NCI-H345 treated with DMSO at 0.1 percent for 48 hours (cell line): ENCODE data around the gene STARD3NL.
"Not testable (repeated sequence)": the region's sequence is repeated elsewhere in the genome, so short reads cannot be mapped to it uniquely, and the experiment has no call there.

ENCODE experiments used
- DNase-seq: peaks from one replicate; lab custom pipeline; 2025; ENCODE audit not compliant: unreplicated experiment; lab: John Stamatoyannopoulos, UW

STARD3NL gene

DNA sequence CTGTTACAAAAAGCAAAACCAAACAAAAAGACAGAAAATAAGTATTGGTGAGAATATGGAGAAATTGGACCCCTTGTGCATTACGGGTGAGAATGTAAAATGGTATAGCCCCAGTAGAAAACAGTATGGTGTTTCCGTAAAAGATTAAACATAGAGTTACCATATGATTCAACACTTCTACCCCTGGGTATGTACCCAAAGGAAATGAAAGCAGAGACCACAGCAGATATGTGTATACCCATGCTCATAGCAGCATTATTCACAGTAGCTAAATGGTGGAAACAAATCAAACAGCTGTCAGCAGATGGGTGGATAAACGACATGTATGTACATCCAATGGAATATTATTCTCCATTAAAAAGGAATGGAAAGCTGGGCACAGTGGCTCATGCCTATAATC lies 42.4 kb downstream of the STARD3NL start:
- no peak for DNase-seq

DNA sequence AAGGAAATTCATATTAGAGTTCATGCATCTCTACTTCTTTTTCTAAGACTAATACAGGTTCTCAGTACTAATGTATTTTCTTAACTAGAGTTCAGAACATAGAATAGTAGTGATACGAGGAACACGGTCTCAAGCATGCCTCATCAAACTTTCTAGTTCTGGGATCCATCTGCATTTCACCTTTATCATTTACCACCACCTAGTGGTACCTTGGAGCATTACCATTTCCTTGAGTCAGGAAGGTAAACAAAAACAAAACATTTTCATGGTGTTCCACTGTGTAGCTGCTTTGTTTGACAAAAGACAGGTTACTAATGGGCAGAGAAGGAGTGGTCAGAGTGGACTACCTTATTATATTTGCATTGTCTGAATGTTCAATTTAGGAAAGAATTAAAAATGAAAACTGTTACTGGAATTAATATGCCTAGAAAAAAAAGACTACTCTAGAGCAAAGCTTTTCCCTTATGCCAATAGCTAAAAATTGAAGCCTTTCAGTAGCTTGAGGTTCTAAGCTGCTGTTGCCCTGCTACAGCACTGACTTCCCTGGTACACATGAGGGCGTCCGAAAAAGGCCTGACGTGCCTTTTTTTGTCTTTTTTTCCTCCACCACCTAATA lies 44.5 kb downstream of the STARD3NL start:
- DNase-seq, result peak; percentile 15

GRCh38 chr7:38223306-38223705 lies 45.3 kb downstream of the STARD3NL start:
- DNase-seq, result no peak

- no peak for DNase-seq
Measured at GRCh38 chr7:38224392-38224791, 46.3 kb downstream of the STARD3NL start.

GRCh38 chr7:38229386-38229785 lies 51.3 kb downstream of the STARD3NL start:
- no peak for DNase-seq

DNA sequence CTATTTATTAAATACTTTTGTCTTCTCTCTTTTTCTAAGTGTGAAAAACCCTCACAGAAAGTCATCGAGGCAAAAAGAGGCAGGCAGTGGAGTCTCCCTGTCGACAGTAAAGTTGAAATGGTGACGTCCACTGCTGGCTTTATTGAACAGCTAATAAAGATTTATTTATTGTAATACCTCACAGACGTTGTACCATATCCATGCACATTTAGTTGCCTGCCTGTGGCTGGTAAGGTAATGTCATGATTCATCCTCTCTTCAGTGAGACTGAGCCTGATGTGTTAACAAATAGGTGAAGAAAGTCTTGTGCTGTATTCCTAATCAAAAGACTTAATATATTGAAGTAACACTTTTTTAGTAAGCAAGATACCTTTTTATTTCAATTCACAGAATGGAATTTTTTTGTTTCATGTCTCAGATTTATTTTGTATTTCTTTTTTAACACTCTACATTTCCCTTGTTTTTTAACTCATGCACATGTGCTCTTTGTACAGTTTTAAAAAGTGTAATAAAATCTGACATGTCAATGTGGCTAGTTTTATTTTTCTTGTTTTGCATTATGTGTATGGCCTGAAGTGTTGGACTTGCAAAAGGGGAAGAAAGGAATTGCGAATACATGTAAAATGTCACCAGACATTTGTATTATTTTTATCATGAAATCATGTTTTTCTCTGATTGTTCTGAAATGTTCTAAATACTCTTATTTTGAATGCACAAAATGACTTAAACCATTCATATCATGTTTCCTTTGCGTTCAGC lies 52.0 kb downstream of the STARD3NL start:
- DNase-seq, result no peak

- DNase-seq, result no peak
Measured at GRCh38 chr7:38232502-38233366, 54.7 kb downstream of the STARD3NL start.

DNA sequence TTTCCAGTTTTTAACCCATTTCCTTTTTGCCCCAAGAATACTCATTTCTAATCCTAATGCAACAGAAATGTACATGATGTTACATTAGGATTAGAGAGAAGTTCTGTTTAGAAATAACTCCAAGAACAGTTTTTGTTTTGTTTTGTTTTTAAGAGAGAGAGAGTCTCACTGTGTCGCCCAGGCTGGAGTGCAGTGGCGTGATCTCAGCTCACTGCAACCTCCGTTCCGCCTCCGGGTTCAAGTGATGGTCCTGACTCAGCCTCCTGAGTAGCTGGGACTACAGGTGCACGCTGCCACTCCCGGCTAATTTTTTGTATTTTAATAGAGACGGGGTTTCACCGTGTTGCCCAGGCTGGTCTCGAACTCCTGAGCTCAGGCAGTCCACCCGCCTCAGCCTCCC lies 56.7 kb downstream of the STARD3NL start:
- not testable (repeated sequence) for DNase-seq

DNA sequence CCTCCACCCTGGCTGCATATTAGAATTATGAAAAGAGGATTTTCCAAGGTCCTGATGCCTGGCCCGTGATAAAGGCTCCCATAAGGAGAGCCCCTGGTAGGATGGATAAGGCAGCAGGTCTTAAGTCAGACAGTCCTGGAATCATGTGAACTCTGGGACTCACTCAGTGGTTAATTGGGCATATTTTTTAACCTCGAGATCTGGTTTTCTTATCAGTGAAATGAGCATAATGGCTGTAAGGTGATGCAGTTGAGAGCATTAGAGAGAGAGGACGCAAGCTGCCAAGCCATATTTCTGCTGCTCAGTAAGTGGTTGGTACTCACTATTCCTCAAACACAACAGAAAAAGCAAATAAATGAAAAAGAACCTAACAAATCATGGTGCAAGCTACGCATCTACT lies 57.6 kb downstream of the STARD3NL start:
- DNase-seq, result no peak

GRCh38 chr7:38239129-38239528 lies 61.1 kb downstream of the STARD3NL start:
- not testable (repeated sequence) for DNase-seq

GRCh38 chr7:38241071-38241470 lies 63.0 kb downstream of the STARD3NL start:
- DNase-seq, result no peak

DNA sequence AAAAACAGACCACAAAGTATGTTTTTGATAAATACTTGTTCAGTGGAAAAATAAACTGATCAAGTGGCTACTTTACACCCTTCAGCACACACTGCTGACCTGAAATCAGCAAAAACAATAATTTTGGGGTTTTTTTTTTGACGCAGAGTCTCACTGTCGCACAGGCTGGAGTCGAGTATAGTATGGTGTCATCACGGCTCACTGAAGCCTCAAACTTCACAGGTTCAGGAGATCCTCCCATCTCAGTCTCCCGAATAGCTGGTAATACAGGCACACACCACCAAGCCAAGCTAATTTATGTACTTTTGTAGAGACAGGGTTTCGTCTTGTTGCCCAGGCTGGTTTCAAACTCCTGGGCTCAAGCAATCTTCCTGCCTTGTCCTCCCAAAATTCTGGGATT lies 64.8 kb downstream of the STARD3NL start:
- DNase-seq, result no peak

DNA sequence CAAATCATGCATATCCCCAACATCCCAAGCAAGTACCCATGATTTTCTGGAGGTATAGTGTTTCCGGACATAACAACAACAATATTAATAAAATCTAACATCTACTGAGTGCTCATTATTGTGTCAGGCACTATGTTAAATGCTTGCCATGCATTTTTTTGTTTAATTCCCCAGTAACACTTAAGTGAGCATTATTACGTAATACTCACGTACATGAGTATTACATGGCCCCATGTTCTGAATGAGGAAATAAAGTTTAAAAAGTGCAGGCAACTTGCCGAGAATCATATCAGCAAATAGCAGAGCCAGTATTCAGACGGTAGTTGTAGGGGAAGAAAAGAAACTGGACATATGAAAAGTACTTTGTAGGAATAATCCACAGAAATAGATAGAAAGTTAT lies 65.3 kb downstream of the STARD3NL start:
- not testable (repeated sequence) for DNase-seq

- DNase-seq, result no peak
Measured at GRCh38 chr7:38244516-38244915, 66.5 kb downstream of the STARD3NL start.

- DNase-seq, result no peak
Measured at GRCh38 chr7:38245409-38245977, 67.4 kb downstream of the STARD3NL start.

DNA sequence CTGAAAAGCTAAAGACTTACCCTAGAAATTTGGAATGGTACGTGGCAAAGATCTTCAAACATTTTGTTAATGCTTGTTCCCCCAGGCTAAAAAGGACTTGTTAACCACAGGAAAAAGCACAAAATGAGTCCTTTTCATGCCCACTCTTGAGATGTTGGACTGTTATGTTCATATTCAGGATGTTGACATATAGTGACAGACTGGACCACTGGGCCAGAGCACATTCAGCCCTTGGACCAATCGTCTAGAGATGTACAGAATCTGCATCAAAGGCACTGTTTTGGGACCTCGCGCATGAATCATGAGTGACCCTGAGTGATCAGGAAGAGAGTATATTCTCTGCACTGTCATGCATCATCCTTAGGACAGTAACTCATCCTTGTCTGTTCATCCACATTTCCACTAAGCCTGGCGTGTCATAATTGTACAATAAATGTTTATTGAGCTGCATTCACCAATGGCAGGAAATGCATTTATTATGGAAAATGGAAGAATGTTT lies 70.1 kb downstream of the STARD3NL start:
- DNase-seq, result no peak

- DNase-seq, result not testable (repeated sequence)
Measured at GRCh38 chr7:38249849-38250248, 71.8 kb downstream of the STARD3NL start.

- no peak for DNase-seq
Measured at GRCh38 chr7:38257350-38257677, 79.3 kb downstream of the STARD3NL start.

DNA sequence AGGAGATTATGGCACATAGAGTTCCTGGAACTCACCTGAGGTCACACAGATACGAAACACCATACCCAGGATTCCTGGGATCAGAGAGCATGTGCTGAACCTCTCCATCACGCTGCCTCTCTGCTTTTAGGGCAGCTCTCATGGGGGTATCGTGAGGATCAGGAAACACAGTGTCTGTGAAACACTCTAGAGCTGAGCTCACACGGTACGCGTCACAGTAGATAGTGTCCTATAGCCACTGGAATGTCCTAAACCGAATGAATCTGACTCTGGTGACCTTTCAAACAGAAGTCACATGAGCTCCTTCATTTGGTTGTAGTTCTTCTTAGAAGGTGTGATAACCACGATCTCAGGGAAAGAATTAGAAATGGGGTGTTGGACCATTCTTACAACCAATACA lies 81.1 kb downstream of the STARD3NL start:
- not testable (repeated sequence) for DNase-seq

- DNase-seq, result not testable (repeated sequence)
Measured at GRCh38 chr7:38261601-38262000, 83.6 kb downstream of the STARD3NL start.

GRCh38 chr7:38262026-38262425 lies 84.0 kb downstream of the STARD3NL start:
- not testable (repeated sequence) for DNase-seq
